Measurements from ENCODE around the gene IL1F10. TPM values are rescaled to one million over a fixed set of nuclear protein-coding genes. Genes with fewer than 3 reads are reported as not detected.

Gene IL1F10
- polyA plus RNA-seq, 1 donor from 2014 or later, result not detected

DNA sequence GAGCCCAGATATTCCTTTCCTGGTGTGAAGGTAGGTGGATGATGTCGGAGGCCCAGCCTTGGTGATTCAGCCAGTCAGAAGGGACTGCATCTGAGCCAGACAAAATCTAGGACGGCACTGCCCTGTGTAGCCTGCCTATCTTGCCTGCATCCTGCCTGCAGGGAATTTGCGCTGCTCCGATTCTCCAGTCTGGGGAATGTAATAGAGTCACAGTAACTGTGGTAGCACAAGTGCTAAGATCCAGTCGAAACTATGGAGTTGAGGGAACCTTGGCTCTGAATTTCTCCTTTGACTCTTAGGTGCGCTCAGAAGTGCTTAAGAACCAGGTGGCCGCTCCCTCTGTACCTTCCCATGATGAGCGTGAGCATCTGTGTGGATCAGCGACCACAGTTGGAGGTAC, 31.0 kb upstream of the IL1F10 start:
- Histone ChIP-seq H3K27ac (ENCODE audit: low read length) (no peak overlapping the region), H3K36me3 (ENCODE audit: insufficient read depth, low read length) (no peaks in the 10 kb centered on the region), H3F3A (ENCODE audit: insufficient read depth, low read length, poor library complexity, severe bottlenecking) (no peaks in the 10 kb centered on the region), H3K4me3 (ENCODE audit: low read length) (no peak overlapping the region), H3K9me2 (ENCODE audit: insufficient read depth, low read length) (no peaks in the 10 kb centered on the region), H3K9me3 (ENCODE audit: low read length) (no peaks in the 10 kb centered on the region), H3K4me2 (ENCODE audit: low read length) (no peak overlapping the region), H3K27me3 (ENCODE audit: insufficient read depth, low read depth, low read length) (no peaks in the 10 kb centered on the region), H3K9ac (ENCODE audit: low read length) (no peak overlapping the region), H3K79me2 (replicated peaks; ENCODE audit: insufficient read depth, low read length) (no peaks in the 10 kb centered on the region), H2AFZ (ENCODE audit: low read depth, low read length) (no peak overlapping the region), H4K20me1 (ENCODE audit: insufficient read depth) (no peaks in the 10 kb centered on the region)
- TF ChIP-seq SMC3 (conservative IDR thresholded peaks at IDR 0.05; ENCODE audit: poor library complexity) (no peak), POLR2AphosphoS5 (IDR thresholded peaks at IDR 0.05) (no peak), TAF1 (IDR thresholded peaks at IDR 0.05; ENCODE audit: low read depth) (no peak), MXI1 (conservative IDR thresholded peaks at IDR 0.05; ENCODE audit: poor library complexity, severe bottlenecking) (no peak), EZH2 (IDR thresholded peaks at IDR 0.05; ENCODE audit: borderline replicate concordance, insufficient read depth, low read length, poor library complexity, severe bottlenecking) (no peak), RAD21 (conservative IDR thresholded peaks at IDR 0.05) (no peak), EP300 (conservative IDR thresholded peaks at IDR 0.05; ENCODE audit: poor library complexity, severe bottlenecking) (no peak)
- TF ChIP-seq, protein P1, sequence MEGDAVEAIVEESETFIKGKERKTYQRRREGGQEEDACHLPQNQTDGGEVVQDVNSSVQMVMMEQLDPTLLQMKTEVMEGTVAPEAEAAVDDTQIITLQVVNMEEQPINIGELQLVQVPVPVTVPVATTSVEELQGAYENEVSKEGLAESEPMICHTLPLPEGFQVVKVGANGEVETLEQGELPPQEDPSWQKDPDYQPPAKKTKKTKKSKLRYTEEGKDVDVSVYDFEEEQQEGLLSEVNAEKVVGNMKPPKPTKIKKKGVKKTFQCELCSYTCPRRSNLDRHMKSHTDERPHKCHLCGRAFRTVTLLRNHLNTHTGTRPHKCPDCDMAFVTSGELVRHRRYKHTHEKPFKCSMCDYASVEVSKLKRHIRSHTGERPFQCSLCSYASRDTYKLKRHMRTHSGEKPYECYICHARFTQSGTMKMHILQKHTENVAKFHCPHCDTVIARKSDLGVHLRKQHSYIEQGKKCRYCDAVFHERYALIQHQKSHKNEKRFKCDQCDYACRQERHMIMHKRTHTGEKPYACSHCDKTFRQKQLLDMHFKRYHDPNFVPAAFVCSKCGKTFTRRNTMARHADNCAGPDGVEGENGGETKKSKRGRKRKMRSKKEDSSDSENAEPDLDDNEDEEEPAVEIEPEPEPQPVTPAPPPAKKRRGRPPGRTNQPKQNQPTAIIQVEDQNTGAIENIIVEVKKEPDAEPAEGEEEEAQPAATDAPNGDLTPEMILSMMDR (IDR thresholded peaks at IDR 0.05; ENCODE audit: poor library complexity, severe bottlenecking), result no peak
- TF ChIP-seq, protein P2, sequence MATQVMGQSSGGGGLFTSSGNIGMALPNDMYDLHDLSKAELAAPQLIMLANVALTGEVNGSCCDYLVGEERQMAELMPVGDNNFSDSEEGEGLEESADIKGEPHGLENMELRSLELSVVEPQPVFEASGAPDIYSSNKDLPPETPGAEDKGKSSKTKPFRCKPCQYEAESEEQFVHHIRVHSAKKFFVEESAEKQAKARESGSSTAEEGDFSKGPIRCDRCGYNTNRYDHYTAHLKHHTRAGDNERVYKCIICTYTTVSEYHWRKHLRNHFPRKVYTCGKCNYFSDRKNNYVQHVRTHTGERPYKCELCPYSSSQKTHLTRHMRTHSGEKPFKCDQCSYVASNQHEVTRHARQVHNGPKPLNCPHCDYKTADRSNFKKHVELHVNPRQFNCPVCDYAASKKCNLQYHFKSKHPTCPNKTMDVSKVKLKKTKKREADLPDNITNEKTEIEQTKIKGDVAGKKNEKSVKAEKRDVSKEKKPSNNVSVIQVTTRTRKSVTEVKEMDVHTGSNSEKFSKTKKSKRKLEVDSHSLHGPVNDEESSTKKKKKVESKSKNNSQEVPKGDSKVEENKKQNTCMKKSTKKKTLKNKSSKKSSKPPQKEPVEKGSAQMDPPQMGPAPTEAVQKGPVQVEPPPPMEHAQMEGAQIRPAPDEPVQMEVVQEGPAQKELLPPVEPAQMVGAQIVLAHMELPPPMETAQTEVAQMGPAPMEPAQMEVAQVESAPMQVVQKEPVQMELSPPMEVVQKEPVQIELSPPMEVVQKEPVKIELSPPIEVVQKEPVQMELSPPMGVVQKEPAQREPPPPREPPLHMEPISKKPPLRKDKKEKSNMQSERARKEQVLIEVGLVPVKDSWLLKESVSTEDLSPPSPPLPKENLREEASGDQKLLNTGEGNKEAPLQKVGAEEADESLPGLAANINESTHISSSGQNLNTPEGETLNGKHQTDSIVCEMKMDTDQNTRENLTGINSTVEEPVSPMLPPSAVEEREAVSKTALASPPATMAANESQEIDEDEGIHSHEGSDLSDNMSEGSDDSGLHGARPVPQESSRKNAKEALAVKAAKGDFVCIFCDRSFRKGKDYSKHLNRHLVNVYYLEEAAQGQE (IDR thresholded peaks at IDR 0.05; ENCODE audit: borderline replicate concordance), result no peak

- no peaks in the 10 kb centered on the region for H4K20me1 ChIP-seq (ENCODE audit: insufficient read depth)
- H3K79me2 ChIP-seq (replicated peaks; ENCODE audit: insufficient read depth, low read length), result no peaks in the 10 kb centered on the region
Measured at GRCh38 chr2:113038291-113038690, 29.5 kb upstream of the IL1F10 start.

More at GRCh38 chr2:113038291-113038690, 29.5 kb upstream of the IL1F10 start:
- Histone ChIP-seq H3K4me3 (ENCODE audit: low read length) (no peak overlapping the region), H3K27ac (ENCODE audit: low read length) (no peak overlapping the region), H3K9ac (ENCODE audit: low read length) (no peak overlapping the region), H3F3A (ENCODE audit: insufficient read depth, low read length, poor library complexity, severe bottlenecking) (no peaks in the 10 kb centered on the region), H3K9me2 (ENCODE audit: insufficient read depth, low read length) (no peaks in the 10 kb centered on the region), H3K9me3 (ENCODE audit: low read length) (no peaks in the 10 kb centered on the region), H3K4me2 (ENCODE audit: low read length) (no peak overlapping the region), H3K36me3 (ENCODE audit: insufficient read depth, low read length) (no peaks in the 10 kb centered on the region), H2AFZ (ENCODE audit: low read depth, low read length) (no peak overlapping the region), H3K27me3 (ENCODE audit: insufficient read depth, low read depth, low read length) (no peaks in the 10 kb centered on the region)
- TF ChIP-seq RAD21 (conservative IDR thresholded peaks at IDR 0.05) (no peak), EZH2 (IDR thresholded peaks at IDR 0.05; ENCODE audit: borderline replicate concordance, insufficient read depth, low read length, poor library complexity, severe bottlenecking) (no peak)
- TF ChIP-seq, protein P2 (IDR thresholded peaks at IDR 0.05; ENCODE audit: borderline replicate concordance), result no peak
